Activated CD4-positive, alpha-beta T cell treated with anti-CD3 and anti-CD28 coated beads, Interleukin-2, amount 10 ng/mL, durations not matched to agents 24 days and 14 days (primary cell): ENCODE results near the gene OLFM2. TPM values are rescaled to one million over a fixed set of nuclear protein-coding genes. Genes with fewer than 3 reads are reported as not detected.
"Not testable (repeated sequence)": the region's sequence is repeated elsewhere in the genome, so short reads cannot be mapped to it uniquely, and the experiment has no call there.

ENCODE experiments used
- DNase-seq: peaks from one replicate; pipeline ENCODE4 v3.0.0; 2022
- H3K27ac Mint-ChIP-seq: one replicate; pipeline ENCODE4 v1.8.0; 2022; ENCODE audit warnings: mild to moderate bottlenecking, mixed read lengths
- H3K27me3 Mint-ChIP-seq: one replicate; pipeline ENCODE4 v1.8.0; 2022; ENCODE audit warnings: mixed read lengths
- H3K36me3 Mint-ChIP-seq: one replicate; pipeline ENCODE4 v1.8.0; 2022; ENCODE audit warnings: low read depth, mild to moderate bottlenecking, mixed read lengths
- H3K4me1 Mint-ChIP-seq: one replicate; pipeline ENCODE4 v1.8.0; 2021; ENCODE audit warnings: mixed read lengths
- H3K4me3 Mint-ChIP-seq: one replicate; pipeline ENCODE4 v1.8.0; 2022; ENCODE audit warnings: mild to moderate bottlenecking, moderate library complexity, mixed read lengths
- H3K9me3 Mint-ChIP-seq: one replicate; pipeline ENCODE4 v1.8.0; 2021; ENCODE audit warnings: mixed read lengths
- intact Hi-C: fragments of 100-400 bp; cut with micrococcal nuclease; formaldehyde crosslinking; loops from one replicate; pipeline ENCODE4 v1.15.1; 2023
- total RNA-seq: library from RNA; stranded (reverse); gene quantifications from 2 replicates; pipeline ENCODE4 v1.2.3, GENCODE V29; 2022

The OLFM2 gene
- total RNA-seq, 1 donor from 2014 or later: 0.82 TPM

GRCh38 chr19:9835507-9835949, 100.8 kb downstream of the OLFM2 start:
- intact Hi-C loops: loop anchor here (1.0 to 5.0 kb wide), 4 partner anchors 8 to 77 kb away; partner anchors contain the start of genes FBXL12 and UBL5
- peak overlapping the region; percentile 96 for H3K4me3 Mint-ChIP-seq
- peaks cover 21% of the 10 kb centered on the region for H3K36me3 Mint-ChIP-seq
- DNase-seq: no peak
- no peaks in the 10 kb centered on the region for H3K9me3 Mint-ChIP-seq
- H3K27ac Mint-ChIP-seq: peak overlapping the region; percentile 86
- peaks cover 13% of the 10 kb centered on the region for H3K4me1 Mint-ChIP-seq
- no peaks in the 10 kb centered on the region for H3K27me3 Mint-ChIP-seq

DNA sequence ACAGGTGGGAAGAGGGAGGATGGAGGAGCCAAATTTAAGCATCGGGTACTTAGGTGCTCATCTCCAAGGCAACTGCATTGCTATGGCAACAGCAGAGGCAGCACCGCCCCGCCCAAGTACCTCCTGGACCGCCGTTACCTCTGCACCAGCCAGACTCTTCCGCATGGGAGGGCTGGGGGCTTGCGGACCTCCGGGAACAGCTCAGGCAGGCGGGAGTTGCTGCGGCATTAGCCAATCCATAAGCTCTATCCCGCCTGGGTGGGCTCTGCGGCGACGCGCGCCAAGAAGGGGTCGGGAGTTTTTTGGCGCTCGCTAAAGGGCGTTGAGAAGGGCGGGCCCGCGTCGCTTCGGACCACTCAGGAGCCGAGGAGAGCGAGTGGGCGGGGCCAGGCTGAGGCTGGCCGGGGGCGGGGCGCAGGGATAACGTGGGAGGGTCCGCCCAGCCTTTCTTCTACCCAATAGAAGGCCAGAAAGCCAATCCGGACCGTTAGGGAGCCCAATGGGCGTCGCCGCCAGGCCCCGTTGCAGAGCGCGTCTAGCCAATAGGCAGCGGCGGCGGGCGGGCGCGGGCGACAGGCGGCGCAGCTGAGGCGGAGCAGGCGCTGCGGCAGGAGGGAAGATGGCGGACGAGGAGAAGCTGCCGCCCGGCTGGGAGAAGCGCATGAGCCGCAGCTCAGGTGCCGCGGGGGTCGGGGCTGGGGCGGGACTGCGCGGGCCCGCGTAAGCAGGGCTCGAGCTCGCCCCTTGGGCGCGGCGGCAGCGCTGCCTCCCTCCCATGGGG, 101.4 kb downstream of the OLFM2 start, which contains the start of gene PIN1:
Gene PIN1, plus strand, starts transcription at position 593 of the 781 bp plus-strand sequence. Its CDS starts 27 bp downstream, at position 620.
- no peaks in the 10 kb centered on the region for H3K27me3 Mint-ChIP-seq
- peaks cover 14% of the 10 kb centered on the region for H3K4me1 Mint-ChIP-seq
- H3K9me3 Mint-ChIP-seq: no peaks in the 10 kb centered on the region
- peak; percentile 100 for DNase-seq
- peak within 1 kb of the TSS; percentile 96 for H3K4me3 Mint-ChIP-seq
- H3K27ac Mint-ChIP-seq: peak within 1 kb of the TSS; percentile 90
- intact Hi-C loops: loop anchor here (1.0 to 5.0 kb wide), 4 partner anchors 8 to 77 kb away; partner anchors contain the start of genes FBXL12 and UBL5
- H3K36me3 Mint-ChIP-seq: peaks cover 21% of the 10 kb centered on the region

GRCh38 chr19:9834307-9834725, 102.0 kb downstream of the OLFM2 start:
- Mint-ChIP-seq H3K36me3 (peaks cover 18% of the 10 kb centered on the region), H3K9me3 (no peaks in the 10 kb centered on the region), H3K4me1 (peaks cover 15% of the 10 kb centered on the region), H3K27me3 (no peaks in the 10 kb centered on the region), H3K27ac (peak overlapping the region; percentile 90), H3K4me3 (peak overlapping the region; percentile 96)
- intact Hi-C loops: loop anchor here (2.0 kb wide), 1 partner anchor 28 kb away; no protein-coding TSS in a partner anchor
- DNase-seq: no peak

DNA sequence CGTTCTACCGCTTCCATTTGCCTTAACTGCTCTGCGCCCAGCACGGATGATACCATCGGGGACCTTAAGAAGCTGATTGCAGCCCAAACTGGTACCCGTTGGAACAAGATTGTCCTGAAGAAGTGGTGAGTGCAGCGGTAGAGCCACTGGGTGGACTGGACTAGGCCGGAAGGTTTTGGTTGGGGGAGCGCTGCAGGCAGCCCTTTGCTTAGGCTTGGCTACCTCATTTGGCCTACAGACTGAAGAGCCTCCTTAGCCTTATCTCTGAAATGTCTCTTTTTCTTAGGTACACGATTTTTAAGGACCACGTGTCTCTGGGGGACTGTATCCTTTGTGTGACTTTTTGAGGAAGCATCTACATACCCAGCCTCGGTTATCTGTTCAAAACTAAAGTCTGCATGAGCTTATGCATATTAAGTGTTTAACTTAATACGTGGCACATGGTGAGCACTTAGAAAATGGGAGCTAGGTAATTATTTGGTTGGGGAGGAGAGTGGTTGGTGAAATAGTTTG, 107.7 kb downstream of the OLFM2 start:
- Mint-ChIP-seq H3K27ac (peak overlapping the region; percentile 63), H3K9me3 (no peaks in the 10 kb centered on the region), H3K27me3 (no peaks in the 10 kb centered on the region), H3K36me3 (peaks cover 26% of the 10 kb centered on the region), H3K4me3 (peak overlapping the region; percentile 96), H3K4me1 (peaks cover 20% of the 10 kb centered on the region)
- intact Hi-C loops: no loop called here
- DNase-seq: no peak

GRCh38 chr19:9827289-9828238, 108.8 kb downstream of the OLFM2 start, which contains the start of gene UBL5:
TSS of gene UBL5 (plus strand) at chr19:9827918. CDS start at chr19:9828338, 420 bp downstream.
- intact Hi-C loops: loop anchor here (1.0 kb wide), 2 partner anchors 8 kb away; partner anchors contain the start of genes FBXL12 and PIN1
- DNase-seq: peak; percentile 98
- H3K4me3 Mint-ChIP-seq: peak within 1 kb of the TSS; percentile 96
- H3K36me3 Mint-ChIP-seq: peaks cover 28% of the 10 kb centered on the region
- H3K27ac Mint-ChIP-seq: peak within 1 kb of the TSS; percentile 92
- H3K27me3 Mint-ChIP-seq: no peaks in the 10 kb centered on the region
- H3K4me1 Mint-ChIP-seq: peaks cover 22% of the 10 kb centered on the region
- no peaks in the 10 kb centered on the region for H3K9me3 Mint-ChIP-seq

DNA sequence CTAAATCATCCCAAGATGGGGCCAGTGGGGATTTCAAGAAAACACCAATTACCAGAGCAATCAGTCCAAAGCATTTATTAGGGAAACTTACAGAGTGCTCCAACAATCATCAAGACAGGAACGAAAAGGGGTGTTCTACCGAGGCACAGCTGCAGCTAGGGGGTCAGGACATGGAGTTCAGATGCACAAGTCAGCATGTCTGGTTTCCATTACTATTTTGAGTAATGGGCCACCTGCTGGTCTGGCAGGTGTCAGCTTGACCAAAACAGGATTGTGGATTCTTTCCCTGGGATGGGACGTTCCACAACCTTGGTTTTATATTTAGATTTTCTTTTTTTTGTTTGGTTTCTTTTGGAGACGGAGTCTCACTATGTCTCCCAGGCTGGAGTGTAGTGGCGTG, 112.5 kb downstream of the OLFM2 start:
- Mint-ChIP-seq H3K4me3 (no peak overlapping the region), H3K9me3 (no peaks in the 10 kb centered on the region), H3K27ac (no peak overlapping the region), H3K4me1 (peaks cover 25% of the 10 kb centered on the region), H3K36me3 (peaks cover 18% of the 10 kb centered on the region), H3K27me3 (no peaks in the 10 kb centered on the region)
- intact Hi-C loops: no loop called here
- no peak for DNase-seq

DNA sequence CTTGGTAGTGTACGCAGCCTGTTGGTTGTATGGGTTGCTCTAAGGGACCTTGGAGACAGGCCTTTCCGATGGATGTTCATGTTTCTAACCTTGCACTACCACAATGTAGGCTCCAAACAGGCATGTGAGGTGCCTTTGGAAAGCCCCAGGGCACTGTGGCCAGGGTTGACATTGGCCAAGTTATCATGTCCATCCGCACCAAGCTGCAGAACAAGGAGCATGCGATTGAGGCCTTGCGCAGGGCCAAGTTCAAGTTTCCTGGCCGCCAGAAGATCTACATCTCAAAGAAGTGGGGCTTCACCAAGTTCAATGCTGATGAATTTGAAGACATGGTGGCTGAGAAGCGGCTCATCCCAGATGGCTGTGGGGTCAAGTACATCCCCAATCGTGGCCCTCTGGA, 116.3 kb downstream of the OLFM2 start:
- H3K9me3 Mint-ChIP-seq, H3K27me3 Mint-ChIP-seq, DNase-seq, intact Hi-C loops: not testable (repeated sequence)
- Mint-ChIP-seq H3K4me3 (peak overlapping the region; percentile 93), H3K4me1 (peaks cover 22% of the 10 kb centered on the region), H3K36me3 (peaks cover 21% of the 10 kb centered on the region), H3K27ac (peak overlapping the region; percentile 25)

DNA sequence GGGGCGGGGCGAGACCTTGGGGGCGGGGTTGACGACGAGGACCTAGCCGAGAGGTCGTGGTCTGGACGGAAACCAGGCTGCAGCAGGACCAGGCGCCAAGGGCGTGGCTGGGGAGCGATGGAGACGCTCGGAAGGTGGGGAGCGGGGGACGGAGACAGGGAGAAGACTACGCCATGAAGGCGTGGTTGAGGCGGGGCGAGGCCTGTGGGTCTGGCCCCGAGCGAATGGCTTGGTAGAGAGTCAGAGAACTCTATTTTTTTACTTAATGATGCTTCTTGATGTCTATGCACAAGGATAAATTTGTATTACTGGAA, 116.8 kb downstream of the OLFM2 start:
- H3K27me3 Mint-ChIP-seq: no peaks in the 10 kb centered on the region
- intact Hi-C loops: loop anchor here (1.0 to 2.0 kb wide), 6 partner anchors 8 to 1899 kb away; partner anchors contain the start of genes PIN1, SNAPC2, UBL5 and ZNF846
- peak overlapping the region; percentile 93 for H3K4me3 Mint-ChIP-seq
- H3K36me3 Mint-ChIP-seq: peaks cover 26% of the 10 kb centered on the region
- peaks cover 22% of the 10 kb centered on the region for H3K4me1 Mint-ChIP-seq
- peak overlapping the region; percentile 94 for H3K27ac Mint-ChIP-seq
- H3K9me3 Mint-ChIP-seq: peaks cover 9% of the 10 kb centered on the region
- no peak for DNase-seq

- Mint-ChIP-seq H3K4me3 (peak within 1 kb of the TSS; percentile 93), H3K27ac (peak within 1 kb of the TSS; percentile 94), H3K9me3 (peaks cover 10% of the 10 kb centered on the region), H3K4me1 (peaks cover 22% of the 10 kb centered on the region), H3K27me3 (no peaks in the 10 kb centered on the region), H3K36me3 (peaks cover 27% of the 10 kb centered on the region)
- intact Hi-C loops: loop anchor here (1.0 to 2.0 kb wide), 6 partner anchors 8 to 1898 kb away; partner anchors contain the start of genes PIN1, SNAPC2, UBL5 and ZNF846
- peak; percentile 100 for DNase-seq
Observed at GRCh38 chr19:9818734-9819595, 117.3 kb downstream of the OLFM2 start, which contains the start of gene FBXL12. TSS of gene FBXL12 (minus strand) at chr19:9819079. CDS start at chr19:9818813, 266 bp downstream.

DNA sequence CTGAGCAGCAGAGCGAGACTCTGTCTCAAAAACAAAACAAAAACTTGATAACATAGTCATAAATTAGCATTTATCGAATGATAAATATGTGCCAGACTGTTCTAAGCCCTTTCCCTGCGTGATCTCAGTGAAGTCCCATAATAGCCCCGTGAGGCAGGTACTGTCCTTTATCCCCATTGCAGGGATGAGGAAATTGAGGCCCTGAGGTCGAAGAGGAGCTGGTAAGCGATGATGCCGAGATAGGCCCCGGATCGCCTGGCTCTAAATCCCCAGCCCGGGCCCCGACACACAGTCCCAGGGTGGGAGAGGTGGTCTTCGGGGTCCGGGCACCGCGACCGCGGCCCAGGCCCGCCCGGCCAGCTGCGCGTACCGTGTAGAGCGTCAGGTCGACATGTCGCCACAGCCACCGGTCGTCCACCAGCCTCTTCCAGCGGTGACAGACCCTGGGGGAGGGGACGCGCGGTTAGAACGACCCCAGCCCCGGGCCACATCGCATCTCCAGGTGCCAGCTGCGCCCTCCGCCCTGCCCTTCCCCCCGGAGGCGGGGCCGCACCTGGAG, 118.1 kb downstream of the OLFM2 start:
- peaks cover 28% of the 10 kb centered on the region for H3K36me3 Mint-ChIP-seq
- no peak for DNase-seq
- H3K4me3 Mint-ChIP-seq: peak overlapping the region; percentile 93
- no peaks in the 10 kb centered on the region for H3K27me3 Mint-ChIP-seq
- peak overlapping the region; percentile 94 for H3K27ac Mint-ChIP-seq
- H3K4me1 Mint-ChIP-seq: peaks cover 21% of the 10 kb centered on the region
- H3K9me3 Mint-ChIP-seq: peaks cover 12% of the 10 kb centered on the region
- intact Hi-C loops: loop anchor here (2.0 kb wide), 2 partner anchors 33 to 1897 kb away; partner anchors contain the start of gene SNAPC2

- Mint-ChIP-seq H3K27me3 (no peaks in the 10 kb centered on the region), H3K36me3 (peaks cover 43% of the 10 kb centered on the region), H3K27ac (no peak overlapping the region), H3K4me1 (peaks cover 6% of the 10 kb centered on the region), H3K4me3 (no peak overlapping the region), H3K9me3 (peaks cover 3% of the 10 kb centered on the region)
- intact Hi-C loops: no loop called here
- no peak for DNase-seq
Observed at GRCh38 chr19:9811139-9811538, 125.2 kb downstream of the OLFM2 start.
